GM19452 (cell line): ENCODE measurements around the gene CALML6.

Source experiments
- ATAC-seq: cut with Tn5 transposase; IDR thresholded peaks from one replicate; pipeline ENCODE4 v1.9.1; 2021; ENCODE audit not compliant: unreplicated experiment

The CALML6 gene

GRCh38 chr1:1964811-1965210, 49.8 kb downstream of the CALML6 start:
- ATAC-seq, result no peak

- no peak for ATAC-seq
Observed at GRCh38 chr1:1965546-1965945, 50.5 kb downstream of the CALML6 start.

GRCh38 chr1:1966071-1966740, 51.1 kb downstream of the CALML6 start:
- ATAC-seq, result no peak
